HAP-1 (cell line): ENCODE measurements around the gene NBAS.
"Not testable (repeated sequence)": the region's sequence is repeated elsewhere in the genome, so short reads cannot be mapped to it uniquely, and the experiment has no call there.

Experiments used
- DNase-seq, 2 experiments: peaks; one replicate each; pipeline ENCODE4 v3.0.0-alpha.2; 2016 to 2020; ENCODE audit warnings: low spot score in 2 of 2
- H3K27me3 ChIP-seq: fragments of 250-450 bp; sonication (Bioruptor Pico); 2 replicates; pipeline ENCODE4 v1.5.1; 2020; ENCODE audit warnings: low read depth, mild to moderate bottlenecking, moderate library complexity
- H3K36me3 ChIP-seq: fragments of 250-450 bp; sonication (Bioruptor Pico); replicated peaks from 2 replicates; pipeline ENCODE4 v1.5.1; 2020; ENCODE audit warnings: mild to moderate bottlenecking
- H3K4me1 ChIP-seq: fragments of 250-450 bp; sonication (Bioruptor Pico); 2 replicates; pipeline ENCODE4 v1.5.1; 2020; ENCODE audit warnings: mild to moderate bottlenecking
- H3K4me3 ChIP-seq: fragments of 250-450 bp; sonication (Bioruptor Pico); 2 replicates; pipeline ENCODE4 v1.5.1; 2020; ENCODE audit warnings: mild to moderate bottlenecking, moderate library complexity
- H3K9me3 ChIP-seq: fragments of 250-450 bp; sonication (Bioruptor Pico); 2 replicates; pipeline ENCODE4 v1.5.1; 2020; ENCODE audit warnings: mild to moderate bottlenecking, moderate library complexity
- in situ Hi-C: fragments of 300-500 bp; cut with MboI; formaldehyde crosslinking; loops from 3 replicates; pipeline ENCODE4 v1.14.3; 2020; ENCODE audit warnings: low sequenced_read_pairs, inconsistent platforms, mixed read lengths

Gene NBAS

DNA sequence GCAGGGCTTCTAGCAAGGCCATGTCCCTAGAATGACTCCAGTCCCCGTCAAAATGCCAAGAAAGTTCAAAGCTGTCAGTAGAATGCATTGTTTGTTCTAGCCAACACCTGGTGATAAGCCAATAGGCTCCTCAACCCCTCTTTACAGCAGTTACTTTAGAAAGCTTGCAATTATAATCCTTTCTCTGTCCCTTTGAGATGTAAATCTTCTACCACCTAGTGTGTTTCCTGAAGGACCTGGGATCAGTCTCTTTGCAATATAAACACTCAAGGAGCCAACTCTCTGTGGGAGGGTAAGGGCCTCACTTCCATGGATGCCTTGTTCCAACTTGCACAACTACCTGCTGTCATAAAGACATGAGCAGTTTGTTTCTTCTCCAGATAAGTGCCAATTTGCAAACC lies 301.8 kb downstream of the NBAS start:
- Histone ChIP-seq H3K4me3 (no peak overlapping the region), H3K4me1 (0 out of 2 replicates have a peak, but pooled peaks cover 4% of the 10 kb centered on the region), H3K9me3 (no peaks in the 10 kb centered on the region), H3K36me3 (no peaks in the 10 kb centered on the region), H3K27me3 (no peaks in the 10 kb centered on the region)
- peak; percentile 35 to 79 for DNase-seq
- in situ Hi-C loops = no loop called here

DNA sequence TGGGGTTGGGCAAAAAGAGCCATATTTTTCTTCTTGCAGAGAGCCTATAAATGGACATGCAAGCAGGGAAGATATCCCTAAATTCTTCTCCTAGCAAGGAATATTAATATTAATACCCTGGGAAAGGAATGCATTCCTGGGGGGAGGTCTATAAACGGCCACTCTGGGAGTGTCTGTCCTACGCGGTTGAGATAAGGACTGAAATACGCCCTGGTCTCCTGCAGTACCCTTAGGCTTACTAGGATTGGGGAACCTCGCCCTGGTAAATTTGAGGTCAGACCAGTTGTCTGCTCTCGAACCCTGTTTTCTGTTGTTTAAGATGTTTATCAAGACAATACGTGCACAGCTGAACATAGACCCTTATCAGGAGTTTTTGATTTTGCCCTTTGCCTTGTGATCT lies 302.7 kb downstream of the NBAS start:
- H3K27me3 ChIP-seq, DNase-seq, H3K4me3 ChIP-seq, H3K4me1 ChIP-seq, H3K36me3 ChIP-seq, in situ Hi-C loops, H3K9me3 ChIP-seq: not testable (repeated sequence)

DNA sequence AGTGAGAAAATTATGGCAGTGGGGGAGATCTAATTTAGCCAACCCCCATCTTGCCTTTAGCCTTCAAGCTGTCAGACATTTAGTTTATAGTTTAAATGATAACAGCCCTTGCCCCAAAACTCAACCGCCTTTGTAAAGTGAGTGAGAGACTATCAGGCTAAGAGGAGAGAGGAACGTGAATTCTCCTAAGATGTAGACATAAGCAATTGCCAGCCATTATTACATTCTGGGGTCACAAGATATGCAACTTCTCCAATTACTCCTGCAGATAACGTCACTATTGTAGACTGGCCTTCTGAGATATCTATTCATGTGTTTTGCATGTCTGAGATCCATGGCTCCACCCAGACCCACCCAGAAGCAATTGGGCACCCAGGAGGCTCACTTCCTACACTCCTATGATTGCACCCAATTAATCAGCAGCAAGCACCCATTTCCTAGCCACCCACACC lies 307.3 kb downstream of the NBAS start:
- in situ Hi-C loops = no loop called here

DNA sequence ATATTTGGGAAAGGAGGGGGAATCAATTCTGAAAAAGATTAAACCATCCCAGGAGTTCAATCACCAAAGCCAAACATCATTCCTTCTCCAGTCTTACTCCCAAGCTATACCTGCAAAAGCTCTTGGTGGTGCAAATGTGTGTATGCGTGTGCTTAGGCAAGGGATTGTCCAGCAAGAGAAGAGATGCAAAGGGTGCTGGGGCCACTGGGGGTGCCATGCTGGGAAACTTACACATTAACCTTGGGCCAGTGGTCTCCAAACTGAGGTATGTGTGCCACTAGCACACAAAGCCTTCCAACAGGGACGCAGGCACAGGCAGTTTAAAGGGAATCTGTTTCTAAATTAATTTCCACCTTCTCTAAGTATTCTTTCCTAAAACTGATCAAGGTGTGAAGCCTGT lies 307.9 kb downstream of the NBAS start:
- no peak for DNase-seq
- Histone ChIP-seq H3K36me3 (no peaks in the 10 kb centered on the region), H3K27me3 (no peaks in the 10 kb centered on the region), H3K4me1 (no peaks in the 10 kb centered on the region), H3K9me3 (no peaks in the 10 kb centered on the region), H3K4me3 (no peak overlapping the region)
- in situ Hi-C loops = no loop called here

More for the DNA sequence above, 307.3 kb downstream of the NBAS start:
- no peak for DNase-seq
- H3K4me3 ChIP-seq = no peak overlapping the region
- 0 out of 2 replicates have a peak, but pooled peaks cover under 1% of the 10 kb centered on the region for H3K4me1 ChIP-seq
- no peaks in the 10 kb centered on the region for H3K9me3 ChIP-seq
- no peaks in the 10 kb centered on the region for H3K36me3 ChIP-seq
- H3K27me3 ChIP-seq = no peaks in the 10 kb centered on the region

DNA sequence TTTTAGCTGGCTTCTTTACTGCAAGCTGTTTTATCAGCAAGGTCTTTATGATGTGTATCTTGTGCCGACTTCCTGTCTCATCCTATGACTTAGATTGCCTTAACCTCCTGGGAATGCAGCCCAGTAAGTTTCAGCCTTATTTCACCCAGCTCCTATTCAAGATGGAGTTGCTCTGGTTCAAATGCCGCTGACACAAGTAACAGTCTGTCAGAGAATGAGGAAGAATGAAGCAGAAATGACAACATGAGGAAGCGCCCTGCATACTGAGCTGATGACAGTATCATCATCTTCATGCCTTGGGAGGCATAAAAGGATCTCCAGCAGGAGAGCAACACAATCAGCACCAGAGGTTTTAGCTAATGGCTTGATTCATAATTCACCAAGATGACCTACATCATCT lies 309.4 kb downstream of the NBAS start:
- H3K9me3 ChIP-seq = no peaks in the 10 kb centered on the region
- no peak overlapping the region for H3K4me3 ChIP-seq
- no peak for DNase-seq
- in situ Hi-C loops = no loop called here
- H3K4me1 ChIP-seq = no peaks in the 10 kb centered on the region
- H3K36me3 ChIP-seq = no peaks in the 10 kb centered on the region
- H3K27me3 ChIP-seq = no peaks in the 10 kb centered on the region

DNA sequence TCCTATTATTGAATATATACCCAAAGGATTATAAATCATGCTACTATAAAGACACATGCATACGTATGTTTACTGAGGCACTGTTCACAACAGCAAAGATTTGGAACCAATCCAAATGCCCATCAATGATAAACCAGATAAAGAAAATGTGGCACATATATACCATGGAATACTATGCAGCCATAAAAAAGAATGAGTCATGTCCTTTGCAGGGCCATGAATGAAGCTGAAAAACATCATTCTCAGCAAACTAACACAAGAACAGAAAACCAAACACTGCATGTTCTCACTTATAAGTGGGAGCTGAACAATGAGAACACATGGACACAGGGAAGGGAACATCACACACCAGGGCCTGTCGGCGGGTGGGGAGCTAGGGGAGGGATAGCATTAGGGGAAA lies 310.2 kb downstream of the NBAS start:
- H3K27me3 ChIP-seq, H3K4me3 ChIP-seq, H3K4me1 ChIP-seq, H3K9me3 ChIP-seq, DNase-seq, H3K36me3 ChIP-seq, in situ Hi-C loops: not testable (repeated sequence)

DNA sequence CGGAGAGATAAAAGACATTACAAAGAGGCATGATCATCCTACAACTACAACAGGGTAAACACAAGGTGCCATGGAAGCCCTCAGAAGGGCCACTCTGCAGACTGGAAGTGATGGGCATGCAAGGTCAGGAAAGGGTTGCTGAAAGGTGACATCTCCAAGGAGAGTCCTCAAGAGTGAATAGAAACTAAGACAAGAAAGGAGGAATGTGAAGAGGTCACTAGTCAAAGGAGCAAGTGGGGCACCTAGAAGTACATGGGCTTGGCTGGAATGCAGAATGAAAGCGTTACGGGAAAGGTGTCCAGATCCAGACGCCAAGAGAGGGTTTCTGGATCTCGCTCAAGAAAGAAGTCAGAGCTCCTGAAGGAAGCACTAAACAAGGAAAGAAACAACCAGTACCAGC lies 314.3 kb downstream of the NBAS start:
- no peaks in the 10 kb centered on the region for H3K36me3 ChIP-seq
- no peaks in the 10 kb centered on the region for H3K9me3 ChIP-seq
- peaks cover 2% of the 10 kb centered on the region; the same call in 1 of the 2 replicates for H3K4me1 ChIP-seq
- no peaks in the 10 kb centered on the region for H3K27me3 ChIP-seq
- no peak for DNase-seq
- no peak overlapping the region for H3K4me3 ChIP-seq
- in situ Hi-C loops = no loop called here

DNA sequence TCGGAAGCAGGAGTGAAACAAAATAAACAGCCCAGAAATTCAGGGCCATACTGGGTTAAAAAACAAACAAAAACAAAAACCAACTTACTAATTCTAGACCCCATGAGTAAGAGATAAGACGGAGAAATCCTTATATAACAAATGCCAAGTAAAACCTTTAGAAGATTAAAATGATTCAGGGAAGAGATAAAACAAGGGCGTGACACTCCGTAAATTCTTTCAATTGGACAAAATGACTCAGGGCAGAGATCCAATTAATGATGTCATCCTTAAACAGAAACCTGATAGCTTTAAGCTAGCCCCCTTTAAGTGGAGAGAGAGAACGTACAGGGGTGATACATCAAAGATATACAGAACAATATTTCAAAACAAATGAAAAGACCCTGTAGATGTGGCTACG lies 317.4 kb downstream of the NBAS start:
- H3K9me3 ChIP-seq = no peaks in the 10 kb centered on the region
- no peak for DNase-seq
- no peaks in the 10 kb centered on the region for H3K36me3 ChIP-seq
- no peak overlapping the region for H3K4me3 ChIP-seq
- in situ Hi-C loops = no loop called here
- H3K4me1 ChIP-seq = peaks cover 2% of the 10 kb centered on the region; the same call in 1 of the 2 replicates
- no peaks in the 10 kb centered on the region for H3K27me3 ChIP-seq

DNA sequence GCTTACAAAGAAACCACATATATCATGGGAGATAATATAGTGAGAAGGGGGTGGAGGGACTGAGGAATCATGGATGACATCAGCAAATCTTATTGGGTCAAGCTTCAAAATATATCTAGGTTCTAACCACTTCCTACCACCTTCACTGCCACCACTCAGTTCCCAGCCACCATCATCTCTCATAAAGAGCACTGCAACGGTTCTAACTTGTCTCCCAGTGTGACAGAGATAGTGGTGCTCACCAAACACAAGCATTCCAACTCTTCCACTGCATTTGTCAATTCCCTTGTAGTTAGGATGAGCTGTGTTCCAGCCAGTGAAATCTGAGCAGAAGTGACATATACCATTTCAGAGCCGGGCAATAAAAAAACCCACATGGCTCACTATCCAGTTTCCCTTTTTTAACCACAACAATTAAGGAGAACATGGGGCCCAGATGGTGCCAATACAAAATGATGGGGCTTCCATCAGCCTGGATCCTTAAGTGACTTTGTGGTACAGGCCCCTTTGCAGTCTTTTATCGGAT lies 318.1 kb downstream of the NBAS start:
- in situ Hi-C loops = no loop called here

DNA sequence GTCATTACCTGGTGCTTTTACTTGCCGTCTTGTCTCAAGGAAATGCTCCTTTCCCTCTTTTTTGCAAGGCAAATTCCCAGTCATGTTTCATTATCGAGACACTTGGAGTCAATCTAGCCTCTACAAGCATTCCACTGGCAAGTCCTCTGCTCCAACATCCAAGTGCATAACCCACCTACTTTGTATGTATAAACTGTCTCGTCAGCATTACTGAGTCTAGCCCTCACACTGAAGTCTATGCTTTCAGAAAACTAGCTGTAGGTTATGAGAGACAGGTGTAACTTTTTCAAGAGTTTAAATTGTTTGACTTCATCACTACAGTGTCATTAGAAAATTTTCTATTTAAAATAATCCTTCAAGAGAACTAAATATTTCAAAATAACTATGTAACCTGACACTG lies 319.2 kb downstream of the NBAS start:
- in situ Hi-C loops = no loop called here
- H3K36me3 ChIP-seq = no peaks in the 10 kb centered on the region
- DNase-seq = no peak
- H3K9me3 ChIP-seq = no peaks in the 10 kb centered on the region
- H3K4me3 ChIP-seq = no peak overlapping the region
- no peaks in the 10 kb centered on the region for H3K27me3 ChIP-seq
- peaks cover 2% of the 10 kb centered on the region; the same call in 1 of the 2 replicates for H3K4me1 ChIP-seq

More for the DNA sequence above, 318.1 kb downstream of the NBAS start:
- no peak for DNase-seq
- H3K4me3 ChIP-seq = no peak overlapping the region
- H3K4me1 ChIP-seq = peaks cover 2% of the 10 kb centered on the region; the same call in 1 of the 2 replicates
- no peaks in the 10 kb centered on the region for H3K27me3 ChIP-seq
- H3K9me3 ChIP-seq = no peaks in the 10 kb centered on the region
- H3K36me3 ChIP-seq = no peaks in the 10 kb centered on the region

DNA sequence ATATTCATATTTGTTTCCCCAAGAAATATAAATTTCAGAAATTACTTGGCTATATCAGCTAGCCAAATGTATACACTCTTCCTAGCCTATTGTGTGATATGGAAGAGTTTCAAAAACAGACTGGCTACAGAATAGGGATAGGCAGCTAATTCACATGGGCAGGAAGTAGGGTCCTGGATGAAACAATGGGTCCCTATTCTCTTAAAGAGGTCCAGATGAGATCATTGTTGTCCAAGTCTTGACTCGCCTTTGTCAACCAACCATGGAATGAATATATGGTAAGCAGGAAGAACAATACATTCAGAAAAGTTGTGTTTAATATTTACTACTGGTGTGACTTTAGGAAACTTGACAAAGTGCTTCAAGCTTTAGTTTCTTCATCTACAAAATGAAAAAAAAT lies 319.9 kb downstream of the NBAS start:
- in situ Hi-C loops = no loop called here
- DNase-seq = no peak
- Histone ChIP-seq H3K27me3 (no peaks in the 10 kb centered on the region), H3K4me3 (no peak overlapping the region), H3K36me3 (no peaks in the 10 kb centered on the region), H3K9me3 (no peaks in the 10 kb centered on the region), H3K4me1 (peaks cover 2% of the 10 kb centered on the region; the same call in 1 of the 2 replicates)

DNA sequence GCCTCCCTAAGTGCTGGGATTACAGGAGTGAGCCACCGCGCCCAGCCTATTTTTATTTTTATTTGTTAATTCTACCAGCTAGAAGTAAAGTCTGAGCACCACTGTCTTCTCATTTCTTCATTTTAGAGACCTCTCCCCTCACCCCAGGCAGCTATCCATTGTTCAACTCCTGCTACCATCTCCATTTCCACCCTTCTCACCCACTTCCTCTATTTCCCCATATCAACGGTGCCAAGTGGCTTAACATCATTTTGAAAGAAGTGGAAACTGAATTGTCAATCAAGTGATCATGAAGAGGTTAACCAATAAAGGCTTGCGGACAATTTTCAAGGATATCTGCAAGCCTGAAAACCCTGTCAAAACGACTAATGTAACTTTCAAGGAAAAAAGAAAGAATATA lies 323.1 kb downstream of the NBAS start:
- H3K4me3 ChIP-seq = no peak overlapping the region
- no peaks in the 10 kb centered on the region for H3K4me1 ChIP-seq
- in situ Hi-C loops = no loop called here
- no peaks in the 10 kb centered on the region for H3K9me3 ChIP-seq
- H3K36me3 ChIP-seq = no peaks in the 10 kb centered on the region
- no peaks in the 10 kb centered on the region for H3K27me3 ChIP-seq
- DNase-seq = no peak

DNA sequence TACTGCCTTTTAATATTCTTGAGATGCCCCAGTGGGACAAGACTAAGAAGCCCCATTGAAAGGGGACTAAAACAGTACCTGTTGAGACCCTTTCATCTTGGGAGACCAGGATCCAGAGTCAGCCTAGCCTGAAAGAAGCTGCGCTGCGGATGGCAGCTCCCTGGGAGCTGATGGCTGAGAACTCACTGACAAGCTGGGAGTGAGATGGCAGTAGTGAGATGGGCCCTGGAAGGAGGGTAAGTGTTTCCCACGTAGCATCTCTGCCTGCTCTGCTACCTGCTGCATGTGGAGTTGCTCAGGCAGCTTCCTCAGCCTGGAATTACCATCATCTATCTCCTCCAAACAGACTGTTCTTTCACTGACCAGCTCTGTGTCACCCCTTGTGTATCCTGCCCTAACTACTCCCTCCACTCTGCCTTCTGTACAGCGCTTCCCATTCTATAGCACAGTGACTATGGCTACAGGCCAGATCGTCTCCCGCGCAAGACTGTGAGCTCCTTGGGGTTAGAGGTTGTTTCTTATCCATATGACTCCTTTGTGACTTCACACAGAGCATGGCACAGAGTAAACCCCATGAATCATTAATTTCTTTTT lies 330.4 kb downstream of the NBAS start:
- Histone ChIP-seq H3K27me3 (no peaks in the 10 kb centered on the region), H3K4me3 (no peak overlapping the region), H3K9me3 (no peaks in the 10 kb centered on the region), H3K36me3 (no peaks in the 10 kb centered on the region), H3K4me1 (no peaks in the 10 kb centered on the region)
- in situ Hi-C loops = no loop called here
- DNase-seq = no peak

DNA sequence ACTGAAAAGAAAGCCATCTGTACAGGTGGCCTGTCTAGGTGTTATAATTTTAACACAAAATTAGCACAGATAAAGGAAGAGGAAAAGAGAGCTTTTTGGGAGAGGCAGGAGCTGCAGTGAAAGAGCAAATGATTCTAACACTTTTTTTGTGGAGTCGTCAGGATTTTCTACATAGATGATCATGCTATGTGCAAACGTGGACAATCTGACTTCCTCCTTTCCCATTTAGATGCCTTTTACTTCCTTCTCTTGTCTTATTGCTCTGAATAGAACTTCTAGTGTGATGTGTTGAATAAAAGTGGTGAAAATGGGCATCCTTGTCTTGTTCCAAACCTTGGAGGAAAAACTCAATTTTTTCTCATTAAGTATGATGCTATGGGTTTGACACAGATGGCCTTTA lies 334.5 kb downstream of the NBAS start:
- DNase-seq = no peak
- in situ Hi-C loops = no loop called here
- Histone ChIP-seq H3K27me3 (no peaks in the 10 kb centered on the region), H3K36me3 (no peaks in the 10 kb centered on the region), H3K9me3 (no peaks in the 10 kb centered on the region), H3K4me1 (no peaks in the 10 kb centered on the region), H3K4me3 (no peak overlapping the region)

DNA sequence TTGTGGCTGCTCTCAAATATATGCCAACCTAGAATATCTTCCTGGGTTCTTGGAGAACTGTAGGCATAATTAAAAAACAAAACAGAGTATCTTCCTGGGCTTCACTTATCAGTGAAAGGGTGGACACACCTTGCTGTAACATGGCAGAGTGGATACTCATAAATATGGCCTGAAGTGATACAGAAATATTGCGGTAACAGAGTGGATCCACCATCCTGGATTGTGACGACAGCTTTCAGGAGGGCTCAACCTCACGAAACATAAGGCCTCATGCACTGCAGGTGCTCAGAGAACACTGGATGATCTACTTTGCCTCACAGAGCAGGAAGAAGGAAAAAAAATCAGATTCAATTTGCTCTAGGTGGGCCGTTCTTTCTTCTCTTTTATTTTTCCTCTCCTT lies 336.0 kb downstream of the NBAS start:
- H3K9me3 ChIP-seq = no peaks in the 10 kb centered on the region
- H3K4me1 ChIP-seq = no peaks in the 10 kb centered on the region
- no peak overlapping the region for H3K4me3 ChIP-seq
- no peak for DNase-seq
- H3K36me3 ChIP-seq = no peaks in the 10 kb centered on the region
- in situ Hi-C loops = no loop called here
- H3K27me3 ChIP-seq = no peaks in the 10 kb centered on the region
